GM23338 (cell line): ENCODE data around the gene ERC1. TPM values are rescaled to one million over a fixed set of nuclear protein-coding genes. Genes with fewer than 3 reads are reported as not detected.

Experiments used
- ATAC-seq: fragments of 200-7000 bp; cut with Tn5 transposase; 3 replicates; pipeline ENCODE4 v1.9.1; 2020
- DNase-seq: peaks from one replicate; pipeline ENCODE4 v3.0.0-alpha.2; 2015; ENCODE audit warnings: low spot score
- H2AFZ ChIP-seq: fragments of 200-600 bp; sonication (generic); 2 replicates; pipeline ENCODE4 v1.8.0; 2016; ENCODE audit warnings: antibody characterized with exemption, mild to moderate bottlenecking, moderate library complexity
- H3F3A ChIP-seq: fragments of 200-600 bp; sonication (generic); replicated peaks from 2 replicates; pipeline ENCODE4 v1.8.0; 2017; ENCODE audit warnings: antibody characterized with exemption, mixed run types, low read depth
- H3K27ac ChIP-seq: fragments of 200-600 bp; sonication (generic); 2 replicates; pipeline ENCODE4 v1.6.1; 2016; ENCODE audit warnings: low read depth
- H3K27me3 ChIP-seq: fragments of 200-600 bp; sonication (generic); 2 replicates; pipeline ENCODE4 v1.8.0; 2016; ENCODE audit warnings: mild to moderate bottlenecking, mixed run types, moderate library complexity; ENCODE audit not compliant: insufficient read depth
- H3K36me3 ChIP-seq: fragments of 200-600 bp; sonication (generic); 2 replicates; pipeline ENCODE4 v1.8.0; 2016; ENCODE audit warnings: mild to moderate bottlenecking; ENCODE audit not compliant: insufficient read depth
- H3K4me1 ChIP-seq: fragments of 200-600 bp; sonication (generic); 2 replicates; pipeline ENCODE4 v1.8.0; 2016; ENCODE audit warnings: mild to moderate bottlenecking, moderate library complexity; ENCODE audit not compliant: insufficient read depth
- H3K4me2 ChIP-seq: fragments of 200-600 bp; sonication (generic); 2 replicates; pipeline ENCODE4 v1.7.1; 2017; ENCODE audit warnings: mixed run types
- H3K4me3 ChIP-seq: fragments of 200-600 bp; sonication (generic); 2 replicates; pipeline ENCODE4 v1.6.1; 2016; ENCODE audit warnings: mixed run types
- H3K79me2 ChIP-seq: fragments of 200-600 bp; sonication (generic); replicated peaks from 2 replicates; pipeline ENCODE4 v1.8.0; 2017; ENCODE audit warnings: mild to moderate bottlenecking; ENCODE audit not compliant: insufficient read depth
- H3K9me2 ChIP-seq: fragments of 200-600 bp; sonication (generic); 2 replicates; pipeline ENCODE4 v1.8.0; 2017; ENCODE audit not compliant: insufficient read depth
- H4K20me1 ChIP-seq: fragments of 200-600 bp; sonication (generic); replicated peaks from 2 replicates; pipeline ENCODE4 v1.8.0; 2017; ENCODE audit warnings: mild to moderate bottlenecking; ENCODE audit not compliant: insufficient read depth
- H3K27ac Mint-ChIP-seq: 2 replicates; pipeline ENCODE4 v1.8.0; 2020; ENCODE audit warnings: inconsistent platforms, mild to moderate bottlenecking, moderate library complexity, mixed read lengths
- H3K27me3 Mint-ChIP-seq: 3 replicates; pipeline ENCODE4 v1.8.0; 2022; ENCODE audit warnings: low read depth, mild to moderate bottlenecking, moderate library complexity, mixed read lengths, inconsistent platforms; ENCODE audit not compliant: insufficient read depth, poor library complexity
- H3K36me3 Mint-ChIP-seq: 3 replicates; pipeline ENCODE4 v1.8.0; 2021; ENCODE audit warnings: low read depth, mild to moderate bottlenecking, inconsistent platforms, moderate library complexity, mixed read lengths
- H3K4me1 Mint-ChIP-seq: 3 replicates; pipeline ENCODE4 v1.8.0; 2020; ENCODE audit warnings: mild to moderate bottlenecking, inconsistent platforms, mixed read lengths
- H3K4me3 Mint-ChIP-seq: 3 replicates; pipeline ENCODE4 v1.8.0; 2021; ENCODE audit warnings: moderate library complexity, mild to moderate bottlenecking, inconsistent platforms, mixed read lengths
- H3K9me3 Mint-ChIP-seq: 3 replicates; pipeline ENCODE4 v1.8.0; 2020; ENCODE audit warnings: moderate library complexity, mild to moderate bottlenecking, inconsistent platforms, mixed read lengths
- CREB1 ChIP-seq: fragments of 250-450 bp; sonication (Bioruptor Pico); IDR thresholded peaks from 2 replicates; pipeline ENCODE4 v1.5.0; 2020; ENCODE audit warnings: low read depth, mild to moderate bottlenecking, moderate library complexity
- EZH2 ChIP-seq: fragments of 200-600 bp; sonication (generic); IDR thresholded peaks from one replicate; pipeline ENCODE4 v1.8.0; 2017; ENCODE audit warnings: antibody characterized with exemption, mild to moderate bottlenecking, low read depth; ENCODE audit not compliant: unreplicated experiment
- EZH2phosphoT487 ChIP-seq: fragments of 200-600 bp; sonication (generic); IDR thresholded peaks from one replicate; pipeline ENCODE4 v1.8.1; 2018; ENCODE audit warnings: antibody characterized with exemption; ENCODE audit not compliant: unreplicated experiment
- JUNB ChIP-seq: IDR thresholded peaks from one replicate; pipeline ENCODE4 v1.6.1; 2016; ENCODE audit warnings: antibody characterized with exemption; ENCODE audit not compliant: unreplicated experiment
- NANOG ChIP-seq: IDR thresholded peaks from 2 replicates; pipeline ENCODE4 v1.6.1; 2016; ENCODE audit warnings: antibody characterized with exemption, borderline replicate concordance
- STAT1 ChIP-seq: IDR thresholded peaks from one replicate; pipeline ENCODE4 v1.6.1; 2016; ENCODE audit warnings: antibody characterized with exemption; ENCODE audit not compliant: unreplicated experiment
- ZNF331 ChIP-seq: fragments of 250-450 bp; sonication (Bioruptor Pico); IDR thresholded peaks from 2 replicates; pipeline ENCODE4 v1.5.0; 2020; ENCODE audit warnings: low read depth, mild to moderate bottlenecking, moderate library complexity
- polyA plus RNA-seq: library from polyadenylated mRNA; unstranded; fragments of >200 nt; fragmentation: Nextera tagmentation; extraction: Ambion mirVana; gene quantifications from 2 replicates; pipeline ENCODE4 v1.2.1, GENCODE V29; 2016
- total RNA-seq: library from RNA; depleted of rRNA; stranded (reverse); fragments of >200 nt; shearing (Covaris generic); gene quantifications from 2 replicates; pipeline ENCODE4 v1.2.3, GENCODE V29; 2014
- TF ChIP-seq, protein P1 (sequence below): IDR thresholded peaks from 2 replicates; pipeline ENCODE4 v1.6.1; 2016; ENCODE audit warnings: antibody characterized with exemption
- TF ChIP-seq, protein P2 (sequence below): IDR thresholded peaks from one replicate; pipeline ENCODE4 v1.6.1; 2018; ENCODE audit warnings: antibody characterized with exemption; ENCODE audit not compliant: unreplicated experiment
- TF ChIP-seq, protein P3 (sequence below), 2 experiments: fragments of 200-600 bp in 1 of 2; sonication (generic) in 1 of 2; conservative IDR thresholded peaks; 2 replicates each; pipeline versions ENCODE4 v1.5.1 to v1.6.1; 2016 to 2017; ENCODE audit warnings: antibody characterized with exemption in 2 of 2, low read depth in 2 of 2, mild to moderate bottlenecking in 2 of 2, moderate library complexity in 1 of 2

Gene ERC1
- total and polyA plus RNA-seq, 2 experiments from 2014 or later, result 28.1 to 35.3 TPM

DNA sequence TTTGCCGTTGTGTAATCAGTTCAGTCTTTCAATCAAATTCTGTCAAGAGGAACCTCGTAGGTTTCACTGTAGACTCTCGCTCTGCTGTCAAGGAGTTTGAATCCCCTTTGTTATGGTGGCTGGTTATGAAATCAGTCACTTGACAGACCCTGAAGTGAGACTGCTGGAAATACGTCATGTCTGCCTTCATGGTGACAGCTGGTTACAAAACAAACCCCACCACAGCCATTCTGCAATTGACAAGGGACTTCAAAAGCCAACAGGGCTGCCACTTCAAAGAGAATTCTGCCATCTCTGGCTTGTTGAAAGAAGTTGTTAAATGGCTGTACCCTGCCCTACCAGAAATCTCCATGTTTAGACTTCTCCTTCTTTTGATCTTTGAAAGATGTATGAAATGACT is 286.9 kb downstream of the ERC1 start:
- Histone ChIP-seq H3K4me3 (no peak overlapping the region), H3K36me3 (no peaks in the 10 kb centered on the region), H3K27ac (no peak overlapping the region), H3F3A (no peaks in the 10 kb centered on the region), H3K4me1 (peaks cover 4% of the 10 kb centered on the region; the same call in 1 of the 2 replicates), H3K27me3 (no peaks in the 10 kb centered on the region), H3K4me2 (no peak overlapping the region), H4K20me1 (no peaks in the 10 kb centered on the region), H3K79me2 (no peaks in the 10 kb centered on the region), H3K9me2 (no peaks in the 10 kb centered on the region), H2AFZ (no peak overlapping the region)
- no peak for TF ChIP-seq CREB1 (CRISPR knock-in tag)
- TF ChIP-seq STAT1, result no peak
- no peak for TF ChIP-seq EZH2
- TF ChIP-seq NANOG, result no peak
- no peak for TF ChIP-seq EZH2phosphoT487
- Mint-ChIP-seq H3K27ac (no peak overlapping the region), H3K27me3 (no peaks in the 10 kb centered on the region), H3K4me1 (peaks cover 5% of the 10 kb centered on the region; the same call in 2 of the 3 replicates), H3K4me3 (no peak overlapping the region), H3K36me3 (no peaks in the 10 kb centered on the region), H3K9me3 (no peaks in the 10 kb centered on the region)
- no peak for ATAC-seq
- no peak for DNase-seq

- Histone ChIP-seq H3K4me1 (peaks cover 6% of the 10 kb centered on the region; the same call in 1 of the 2 replicates), H2AFZ (no peak overlapping the region), H3K4me3 (no peak overlapping the region), H3K27me3 (no peaks in the 10 kb centered on the region), H3F3A (no peaks in the 10 kb centered on the region), H4K20me1 (no peaks in the 10 kb centered on the region), H3K79me2 (no peaks in the 10 kb centered on the region), H3K36me3 (no peaks in the 10 kb centered on the region), H3K9me2 (no peaks in the 10 kb centered on the region), H3K4me2 (no peak overlapping the region), H3K27ac (no peak overlapping the region)
- H3K4me3 Mint-ChIP-seq, result no peak overlapping the region
- no peaks in the 10 kb centered on the region for H3K36me3 Mint-ChIP-seq
- no peaks in the 10 kb centered on the region for H3K9me3 Mint-ChIP-seq
- H3K4me1 Mint-ChIP-seq, result peaks cover 10% of the 10 kb centered on the region; the same call in 2 of the 3 replicates
- no peak for DNase-seq
- no peak for ATAC-seq
- TF ChIP-seq, protein P1, sequence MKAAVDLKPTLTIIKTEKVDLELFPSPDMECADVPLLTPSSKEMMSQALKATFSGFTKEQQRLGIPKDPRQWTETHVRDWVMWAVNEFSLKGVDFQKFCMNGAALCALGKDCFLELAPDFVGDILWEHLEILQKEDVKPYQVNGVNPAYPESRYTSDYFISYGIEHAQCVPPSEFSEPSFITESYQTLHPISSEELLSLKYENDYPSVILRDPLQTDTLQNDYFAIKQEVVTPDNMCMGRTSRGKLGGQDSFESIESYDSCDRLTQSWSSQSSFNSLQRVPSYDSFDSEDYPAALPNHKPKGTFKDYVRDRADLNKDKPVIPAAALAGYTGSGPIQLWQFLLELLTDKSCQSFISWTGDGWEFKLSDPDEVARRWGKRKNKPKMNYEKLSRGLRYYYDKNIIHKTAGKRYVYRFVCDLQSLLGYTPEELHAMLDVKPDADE, result no peak
- TF ChIP-seq, protein P2, sequence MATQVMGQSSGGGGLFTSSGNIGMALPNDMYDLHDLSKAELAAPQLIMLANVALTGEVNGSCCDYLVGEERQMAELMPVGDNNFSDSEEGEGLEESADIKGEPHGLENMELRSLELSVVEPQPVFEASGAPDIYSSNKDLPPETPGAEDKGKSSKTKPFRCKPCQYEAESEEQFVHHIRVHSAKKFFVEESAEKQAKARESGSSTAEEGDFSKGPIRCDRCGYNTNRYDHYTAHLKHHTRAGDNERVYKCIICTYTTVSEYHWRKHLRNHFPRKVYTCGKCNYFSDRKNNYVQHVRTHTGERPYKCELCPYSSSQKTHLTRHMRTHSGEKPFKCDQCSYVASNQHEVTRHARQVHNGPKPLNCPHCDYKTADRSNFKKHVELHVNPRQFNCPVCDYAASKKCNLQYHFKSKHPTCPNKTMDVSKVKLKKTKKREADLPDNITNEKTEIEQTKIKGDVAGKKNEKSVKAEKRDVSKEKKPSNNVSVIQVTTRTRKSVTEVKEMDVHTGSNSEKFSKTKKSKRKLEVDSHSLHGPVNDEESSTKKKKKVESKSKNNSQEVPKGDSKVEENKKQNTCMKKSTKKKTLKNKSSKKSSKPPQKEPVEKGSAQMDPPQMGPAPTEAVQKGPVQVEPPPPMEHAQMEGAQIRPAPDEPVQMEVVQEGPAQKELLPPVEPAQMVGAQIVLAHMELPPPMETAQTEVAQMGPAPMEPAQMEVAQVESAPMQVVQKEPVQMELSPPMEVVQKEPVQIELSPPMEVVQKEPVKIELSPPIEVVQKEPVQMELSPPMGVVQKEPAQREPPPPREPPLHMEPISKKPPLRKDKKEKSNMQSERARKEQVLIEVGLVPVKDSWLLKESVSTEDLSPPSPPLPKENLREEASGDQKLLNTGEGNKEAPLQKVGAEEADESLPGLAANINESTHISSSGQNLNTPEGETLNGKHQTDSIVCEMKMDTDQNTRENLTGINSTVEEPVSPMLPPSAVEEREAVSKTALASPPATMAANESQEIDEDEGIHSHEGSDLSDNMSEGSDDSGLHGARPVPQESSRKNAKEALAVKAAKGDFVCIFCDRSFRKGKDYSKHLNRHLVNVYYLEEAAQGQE, result no peak
- TF ChIP-seq CREB1 (CRISPR knock-in tag) (no peak), STAT1 (no peak), JUNB (no peak), ZNF331 (CRISPR knock-in tag) (no peak)
- TF ChIP-seq, protein P3, sequence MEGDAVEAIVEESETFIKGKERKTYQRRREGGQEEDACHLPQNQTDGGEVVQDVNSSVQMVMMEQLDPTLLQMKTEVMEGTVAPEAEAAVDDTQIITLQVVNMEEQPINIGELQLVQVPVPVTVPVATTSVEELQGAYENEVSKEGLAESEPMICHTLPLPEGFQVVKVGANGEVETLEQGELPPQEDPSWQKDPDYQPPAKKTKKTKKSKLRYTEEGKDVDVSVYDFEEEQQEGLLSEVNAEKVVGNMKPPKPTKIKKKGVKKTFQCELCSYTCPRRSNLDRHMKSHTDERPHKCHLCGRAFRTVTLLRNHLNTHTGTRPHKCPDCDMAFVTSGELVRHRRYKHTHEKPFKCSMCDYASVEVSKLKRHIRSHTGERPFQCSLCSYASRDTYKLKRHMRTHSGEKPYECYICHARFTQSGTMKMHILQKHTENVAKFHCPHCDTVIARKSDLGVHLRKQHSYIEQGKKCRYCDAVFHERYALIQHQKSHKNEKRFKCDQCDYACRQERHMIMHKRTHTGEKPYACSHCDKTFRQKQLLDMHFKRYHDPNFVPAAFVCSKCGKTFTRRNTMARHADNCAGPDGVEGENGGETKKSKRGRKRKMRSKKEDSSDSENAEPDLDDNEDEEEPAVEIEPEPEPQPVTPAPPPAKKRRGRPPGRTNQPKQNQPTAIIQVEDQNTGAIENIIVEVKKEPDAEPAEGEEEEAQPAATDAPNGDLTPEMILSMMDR (conservative IDR thresholded peaks at IDR 0.05; ENCODE audit: low read depth in 2 of 2), result 0 out of 4 replicates have a peak, but pooled peaks of 1 of the 2 experiments have one; percentile 20
- no peak overlapping the region for H3K27ac Mint-ChIP-seq
- H3K27me3 Mint-ChIP-seq, result no peaks in the 10 kb centered on the region
These were observed 288.0 kb downstream of the ERC1 start for GRCh38 chr12:1279050-1279449.
